HepG2 (cell line): ENCODE data around the gene IL17RB. TPM values are rescaled to one million over a fixed set of nuclear protein-coding genes. Genes with fewer than 3 reads are reported as not detected.

Experiments used
- ATF7-NPFF ChIP-seq: sonication (generic); formaldehyde crosslinking; IDR thresholded peaks from 2 replicates; pipeline ENCODE4 v1.8.1; 2023; ENCODE audit warnings: mild to moderate bottlenecking, low read depth, missing genetic modification reagents, moderate library complexity
- BORCS8-MEF2B ChIP-seq: sonication (generic); formaldehyde crosslinking; IDR thresholded peaks from 2 replicates; pipeline ENCODE4 v1.8.0; 2022; ENCODE audit warnings: mild to moderate bottlenecking, missing genetic modification reagents
- FOXA1 ChIP-seq, 2 experiments: fragments of 450-650 bp in 1 of 2; sonication (generic) in 1 of 2; formaldehyde crosslinking in 1 of 2; IDR thresholded peaks; 2 replicates each; pipeline versions ENCODE4 v1.4.0 to v1.6.1; 2016 to 2020; ENCODE audit warnings: missing genetic modification reagents in 1 of 2
- HOXA5 ChIP-seq: sonication (generic); formaldehyde crosslinking; IDR thresholded peaks from 2 replicates; pipeline ENCODE4 v1.4.0; 2020; ENCODE audit warnings: missing genetic modification reagents
- IRX3 ChIP-seq: sonication (generic); formaldehyde crosslinking; IDR thresholded peaks from 2 replicates; pipeline ENCODE4 v1.8.1; 2023; ENCODE audit warnings: mild to moderate bottlenecking, low read depth, missing genetic modification reagents, borderline replicate concordance
- MTF2 ChIP-seq: sonication (generic); formaldehyde crosslinking; IDR thresholded peaks from 2 replicates; pipeline ENCODE4 v1.5.0; 2020; ENCODE audit warnings: missing genetic modification reagents, borderline replicate concordance
- NR2F6 ChIP-seq, 2 experiments: IDR thresholded peaks; 2 replicates each; pipeline ENCODE4 v1.6.1; 2016; ENCODE audit warnings: antibody characterized with exemption in 1 of 2, mild to moderate bottlenecking in 1 of 2
- SRSF1 ChIP-seq: fragments of 200-400 bp; formaldehyde crosslinking; optimal IDR thresholded peaks from 2 replicates; pipeline ENCODE3; 2017; ENCODE audit warnings: mild to moderate bottlenecking, low read depth, low read length, moderate library complexity
- TBX2 ChIP-seq: sonication (generic); formaldehyde crosslinking; IDR thresholded peaks from 2 replicates; pipeline ENCODE4 v1.5.0; 2020; ENCODE audit warnings: missing genetic modification reagents, mild to moderate bottlenecking, borderline replicate concordance
- ZNF337 ChIP-seq: sonication (generic); formaldehyde crosslinking; IDR thresholded peaks from 2 replicates; pipeline ENCODE4 v1.5.1; 2020; ENCODE audit warnings: missing genetic modification reagents, low read depth, mild to moderate bottlenecking, borderline replicate concordance
- ZNF572 ChIP-seq: sonication (generic); formaldehyde crosslinking; IDR thresholded peaks from 2 replicates; pipeline ENCODE4 v1.5.1; 2020; ENCODE audit warnings: mild to moderate bottlenecking, missing genetic modification reagents
- ZNF614 ChIP-seq: IDR thresholded peaks from 2 replicates; pipeline ENCODE4 v1.6.1; 2018; ENCODE audit warnings: missing biosample characterization, missing genetic modification reagents, inconsistent platforms, borderline replicate concordance
- ZNF674 ChIP-seq: sonication (generic); formaldehyde crosslinking; IDR thresholded peaks from 2 replicates; pipeline ENCODE4 v1.5.0; 2020; ENCODE audit warnings: low read depth, mild to moderate bottlenecking, missing genetic modification reagents
- ZNF724P ChIP-seq: sonication (generic); formaldehyde crosslinking; IDR thresholded peaks from 2 replicates; pipeline ENCODE4 v1.8.0; 2022; ENCODE audit warnings: missing genetic modification reagents, borderline replicate concordance
- ZNF782 ChIP-seq: sonication (generic); formaldehyde crosslinking; IDR thresholded peaks from 2 replicates; pipeline ENCODE4 v1.4.0; 2020; ENCODE audit warnings: missing genetic modification reagents, mild to moderate bottlenecking, borderline replicate concordance
- polyA plus RNA-seq, 8 experiments: library from polyadenylated mRNA; depleted of rRNA in 3 of 8; stranded (reverse) in 7 of 8; unstranded in 1 of 8; fragments of >200 nt; fragmentation: Illumina TruSeq in 4 of 8; extraction: Trizol in 4 of 8; gene quantifications; 2 replicates each; pipeline versions ENCODE4 v1.2.1 to v1.2.3, GENCODE V29; 2011 to 2016; ENCODE audit warnings: low read depth in 4 of 8, missing spikeins in 1 of 8, mixed read lengths in 1 of 8; ENCODE audit not compliant: insufficient read depth in 1 of 8
- total RNA-seq, 5 experiments: library from RNA; depleted of rRNA; stranded (reverse); fragments of >200 nt; fragmentation: Illumina TruSeq; extraction: Trizol; gene quantifications; 2 replicates each; pipeline ENCODE4 v1.2.3, GENCODE V29; 2016; ENCODE audit warnings: low read depth in 1 of 5
- TF ChIP-seq, protein P1 (sequence below): sonication (generic); formaldehyde crosslinking; IDR thresholded peaks from 2 replicates; pipeline ENCODE4 v1.8.1; 2023; ENCODE audit warnings: mild to moderate bottlenecking, inconsistent platforms, moderate library complexity, missing genetic modification reagents, borderline replicate concordance
- TF ChIP-seq, protein P2 (sequence below): sonication (generic); formaldehyde crosslinking; IDR thresholded peaks from 2 replicates; pipeline ENCODE4 v1.4.0; 2020; ENCODE audit warnings: low read depth, missing genetic modification reagents
- TF ChIP-seq, protein P3 (sequence below): sonication (generic); formaldehyde crosslinking; IDR thresholded peaks from 2 replicates; pipeline ENCODE4 v1.4.0; 2020; ENCODE audit warnings: mild to moderate bottlenecking, missing genetic modification reagents
- TF ChIP-seq, protein P4 (sequence below): sonication (generic); formaldehyde crosslinking; IDR thresholded peaks from 2 replicates; pipeline ENCODE4 v1.4.0; 2020; ENCODE audit warnings: mild to moderate bottlenecking, low read depth, missing genetic modification reagents

IL17RB gene
- total and polyA plus RNA-seq, 2 of the 13 experiments (the other 11 are each of a cell fraction or from before 2014, with no cell fraction given) = 130 to 190 TPM

DNA sequence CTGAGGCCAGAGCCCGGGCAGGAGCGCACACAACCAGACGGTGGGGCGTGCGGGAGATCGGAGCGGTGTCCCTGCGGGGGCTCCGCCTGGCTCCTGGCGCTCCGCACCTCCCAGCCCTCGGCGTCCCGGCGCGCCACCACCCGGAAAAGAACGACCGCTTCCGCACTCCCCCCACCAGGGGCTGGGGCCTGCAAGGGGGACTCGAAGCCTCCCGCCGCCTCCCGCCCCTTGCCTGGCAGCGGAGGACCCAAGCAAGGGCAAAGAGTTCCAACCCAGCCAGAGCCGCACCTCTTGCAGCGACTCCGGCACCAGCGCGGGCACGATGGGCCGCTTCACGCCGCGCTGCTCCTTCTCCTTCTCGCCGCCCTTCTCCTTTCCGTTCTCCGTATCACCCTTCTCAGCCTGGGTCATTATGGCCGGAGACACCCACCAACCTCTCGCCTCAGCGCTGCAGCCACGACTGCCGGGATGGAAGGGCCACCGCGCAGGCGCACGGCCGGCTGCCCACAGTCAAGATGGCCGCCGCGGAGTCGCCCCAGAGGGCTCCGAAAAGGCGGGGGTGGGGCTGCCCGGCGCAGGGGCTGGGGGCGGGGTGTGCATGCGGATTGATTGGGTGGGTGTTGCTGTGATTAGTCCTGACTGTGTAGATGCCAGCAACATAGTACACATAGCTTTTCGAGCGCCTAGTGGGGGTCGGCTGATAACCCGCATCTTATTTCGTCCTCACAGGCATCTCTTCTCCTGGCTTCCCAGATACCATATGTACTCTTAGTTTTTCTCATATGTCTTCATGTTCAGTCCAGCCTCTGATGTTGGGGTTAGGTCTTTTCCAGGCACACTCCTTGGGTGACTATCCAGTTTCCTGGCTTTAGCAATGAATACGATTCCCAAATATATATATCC lies 35.6 kb downstream of the IL17RB start, which contains the start of gene ACTR8 (continued):
- peak; percentile 30; the same call in 1 of the 2 replicates for TF ChIP-seq ZNF614 (CRISPR knock-in tag)
- no peak for TF ChIP-seq NR2F6 (IDR thresholded peaks at IDR 0.05)
- no peak for TF ChIP-seq NR2F6 (CRISPR knock-in tag; IDR thresholded peaks at IDR 0.05)
- no peak for TF ChIP-seq MTF2 (CRISPR knock-in tag)
- TF ChIP-seq IRX3 (CRISPR knock-in tag) = peak; percentile 83; the same call in 1 of the 2 replicates
- TF ChIP-seq TBX2 = peak; percentile 86
- 0 out of 2 replicates have a peak, but pooled peaks have one; percentile 46 for TF ChIP-seq ZNF337 (CRISPR knock-in tag)
- TF ChIP-seq, protein P1, sequence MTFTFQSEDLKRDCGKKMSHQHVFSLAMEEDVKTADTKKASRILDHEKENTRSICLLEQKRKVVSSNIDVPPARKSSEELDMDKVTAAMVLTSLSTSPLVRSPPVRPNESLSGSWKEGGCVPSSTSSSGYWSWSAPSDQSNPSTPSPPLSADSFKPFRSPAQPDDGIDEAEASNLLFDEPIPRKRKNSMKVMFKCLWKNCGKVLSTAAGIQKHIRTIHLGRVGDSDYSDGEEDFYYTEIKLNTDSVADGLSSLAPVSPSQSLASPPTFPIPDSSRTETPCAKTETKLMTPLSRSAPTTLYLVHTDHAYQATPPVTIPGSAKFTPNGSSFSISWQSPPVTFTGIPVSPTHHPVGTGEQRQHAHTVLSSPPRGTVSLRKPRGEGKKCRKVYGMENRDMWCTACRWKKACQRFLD (CRISPR knock-in tag) = peak; percentile 87
- peak; percentile 91 for TF ChIP-seq ATF7-NPFF
- TF ChIP-seq BORCS8-MEF2B (CRISPR knock-in tag) = peak; percentile 91
- TF ChIP-seq, protein P2, sequence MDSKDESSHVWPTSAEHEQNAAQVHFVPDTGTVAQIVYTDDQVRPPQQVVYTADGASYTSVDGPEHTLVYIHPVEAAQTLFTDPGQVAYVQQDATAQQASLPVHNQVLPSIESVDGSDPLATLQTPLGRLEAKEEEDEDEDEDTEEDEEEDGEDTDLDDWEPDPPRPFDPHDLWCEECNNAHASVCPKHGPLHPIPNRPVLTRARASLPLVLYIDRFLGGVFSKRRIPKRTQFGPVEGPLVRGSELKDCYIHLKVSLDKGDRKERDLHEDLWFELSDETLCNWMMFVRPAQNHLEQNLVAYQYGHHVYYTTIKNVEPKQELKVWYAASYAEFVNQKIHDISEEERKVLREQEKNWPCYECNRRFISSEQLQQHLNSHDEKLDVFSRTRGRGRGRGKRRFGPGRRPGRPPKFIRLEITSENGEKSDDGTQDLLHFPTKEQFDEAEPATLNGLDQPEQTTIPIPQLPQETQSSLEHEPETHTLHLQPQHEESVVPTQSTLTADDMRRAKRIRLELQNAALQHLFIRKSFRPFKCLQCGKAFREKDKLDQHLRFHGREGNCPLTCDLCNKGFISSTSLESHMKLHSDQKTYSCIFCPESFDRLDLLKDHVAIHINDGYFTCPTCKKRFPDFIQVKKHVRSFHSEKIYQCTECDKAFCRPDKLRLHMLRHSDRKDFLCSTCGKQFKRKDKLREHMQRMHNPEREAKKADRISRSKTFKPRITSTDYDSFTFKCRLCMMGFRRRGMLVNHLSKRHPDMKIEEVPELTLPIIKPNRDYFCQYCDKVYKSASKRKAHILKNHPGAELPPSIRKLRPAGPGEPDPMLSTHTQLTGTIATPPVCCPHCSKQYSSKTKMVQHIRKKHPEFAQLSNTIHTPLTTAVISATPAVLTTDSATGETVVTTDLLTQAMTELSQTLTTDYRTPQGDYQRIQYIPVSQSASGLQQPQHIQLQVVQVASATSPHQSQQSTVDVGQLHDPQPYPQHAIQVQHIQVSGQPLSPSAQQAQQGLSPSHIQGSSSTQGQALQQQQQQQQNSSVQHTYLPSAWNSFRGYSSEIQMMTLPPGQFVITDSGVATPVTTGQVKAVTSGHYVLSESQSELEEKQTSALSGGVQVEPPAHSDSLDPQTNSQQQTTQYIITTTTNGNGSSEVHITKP (CRISPR knock-in tag) = peak; percentile 75
- TF ChIP-seq ZNF572 (CRISPR knock-in tag) = peak; percentile 74; the same call in 1 of the 2 replicates
- TF ChIP-seq ZNF724P (CRISPR knock-in tag) = peak; percentile 60; the same call in 1 of the 2 replicates
- no peak for TF ChIP-seq ZNF674 (CRISPR knock-in tag)
- TF ChIP-seq, protein P3, sequence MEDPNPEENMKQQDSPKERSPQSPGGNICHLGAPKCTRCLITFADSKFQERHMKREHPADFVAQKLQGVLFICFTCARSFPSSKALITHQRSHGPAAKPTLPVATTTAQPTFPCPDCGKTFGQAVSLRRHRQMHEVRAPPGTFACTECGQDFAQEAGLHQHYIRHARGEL (CRISPR knock-in tag) = no peak
- TF ChIP-seq, protein P4, sequence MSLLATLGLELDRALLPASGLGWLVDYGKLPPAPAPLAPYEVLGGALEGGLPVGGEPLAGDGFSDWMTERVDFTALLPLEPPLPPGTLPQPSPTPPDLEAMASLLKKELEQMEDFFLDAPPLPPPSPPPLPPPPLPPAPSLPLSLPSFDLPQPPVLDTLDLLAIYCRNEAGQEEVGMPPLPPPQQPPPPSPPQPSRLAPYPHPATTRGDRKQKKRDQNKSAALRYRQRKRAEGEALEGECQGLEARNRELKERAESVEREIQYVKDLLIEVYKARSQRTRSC (CRISPR knock-in tag) = no peak
- peak; percentile 89 for TF ChIP-seq SRSF1
- TF ChIP-seq FOXA1 (IDR thresholded peaks at IDR 0.05) = no peak
- peak; percentile 15; the same call in 1 of the 2 replicates for TF ChIP-seq FOXA1 (CRISPR knock-in tag; IDR thresholded peaks at IDR 0.05)
- TF ChIP-seq HOXA5 = peak; percentile 46; the same call in 1 of the 2 replicates
- TF ChIP-seq ZNF782 (CRISPR knock-in tag) = peak; percentile 84; the same call in 1 of the 2 replicates
